Progenitor cell of endocrine pancreas (in vitro differentiated cells): ENCODE data around the gene MICOS13. TPM values are rescaled to one million over a fixed set of nuclear protein-coding genes. Genes with fewer than 3 reads are reported as not detected.
A peak's percentile ranks its signal among the peaks of the same experiment; 100 is the strongest.

Experiments used
- DNase-seq: peaks from one replicate; pipeline ENCODE4 v3.0.0; 2021; ENCODE audit warnings: low spot score; ENCODE audit not compliant: unreplicated experiment
- H3K27ac Mint-ChIP-seq: 2 replicates; pipeline ENCODE4 v1.8.0; 2021; ENCODE audit warnings: mild to moderate bottlenecking, moderate library complexity, mixed read lengths
- H3K27me3 Mint-ChIP-seq: 2 replicates; pipeline ENCODE4 v1.8.0; 2021; ENCODE audit warnings: mixed read lengths
- H3K36me3 Mint-ChIP-seq: 2 replicates; pipeline ENCODE4 v1.8.0; 2022; ENCODE audit warnings: mixed read lengths; ENCODE audit not compliant: insufficient read depth
- H3K4me1 Mint-ChIP-seq: 2 replicates; pipeline ENCODE4 v1.8.0; 2021; ENCODE audit warnings: low read depth, mixed read lengths
- H3K4me3 Mint-ChIP-seq: 2 replicates; pipeline ENCODE4 v1.8.0; 2021; ENCODE audit warnings: low read depth, mild to moderate bottlenecking, moderate library complexity, mixed read lengths
- H3K9me3 Mint-ChIP-seq: 2 replicates; pipeline ENCODE4 v1.8.0; 2021; ENCODE audit warnings: low read depth, mixed read lengths
- long read RNA-seq: library from polyadenylated mRNA; unstranded; transcript quantifications from one replicate; pipeline ENCODE4 v2.0.0, GENCODE V29; 2020
- total RNA-seq: library from RNA; stranded (reverse); gene quantifications from 2 replicates; pipeline ENCODE4 v1.2.1, GENCODE V29; 2021
- TF ChIP-seq, protein P1 (sequence below): fragments of 200-600 bp; sonication (generic); IDR thresholded peaks from one replicate; pipeline ENCODE4 v1.5.0; 2021; ENCODE audit warnings: antibody characterized with exemption, mild to moderate bottlenecking; ENCODE audit not compliant: unreplicated experiment

MICOS13 gene, protein sequence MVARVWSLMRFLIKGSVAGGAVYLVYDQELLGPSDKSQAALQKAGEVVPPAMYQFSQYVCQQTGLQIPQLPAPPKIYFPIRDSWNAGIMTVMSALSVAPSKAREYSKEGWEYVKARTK
- 28.1 and 29.7 TPM in 2 replicates for total RNA-seq
- long read RNA-seq, partial matches to known transcripts = 1 of 3 reads
- long read RNA-seq, other reads (novel, unspliced or antisense) = 0 of 3 reads

DNA sequence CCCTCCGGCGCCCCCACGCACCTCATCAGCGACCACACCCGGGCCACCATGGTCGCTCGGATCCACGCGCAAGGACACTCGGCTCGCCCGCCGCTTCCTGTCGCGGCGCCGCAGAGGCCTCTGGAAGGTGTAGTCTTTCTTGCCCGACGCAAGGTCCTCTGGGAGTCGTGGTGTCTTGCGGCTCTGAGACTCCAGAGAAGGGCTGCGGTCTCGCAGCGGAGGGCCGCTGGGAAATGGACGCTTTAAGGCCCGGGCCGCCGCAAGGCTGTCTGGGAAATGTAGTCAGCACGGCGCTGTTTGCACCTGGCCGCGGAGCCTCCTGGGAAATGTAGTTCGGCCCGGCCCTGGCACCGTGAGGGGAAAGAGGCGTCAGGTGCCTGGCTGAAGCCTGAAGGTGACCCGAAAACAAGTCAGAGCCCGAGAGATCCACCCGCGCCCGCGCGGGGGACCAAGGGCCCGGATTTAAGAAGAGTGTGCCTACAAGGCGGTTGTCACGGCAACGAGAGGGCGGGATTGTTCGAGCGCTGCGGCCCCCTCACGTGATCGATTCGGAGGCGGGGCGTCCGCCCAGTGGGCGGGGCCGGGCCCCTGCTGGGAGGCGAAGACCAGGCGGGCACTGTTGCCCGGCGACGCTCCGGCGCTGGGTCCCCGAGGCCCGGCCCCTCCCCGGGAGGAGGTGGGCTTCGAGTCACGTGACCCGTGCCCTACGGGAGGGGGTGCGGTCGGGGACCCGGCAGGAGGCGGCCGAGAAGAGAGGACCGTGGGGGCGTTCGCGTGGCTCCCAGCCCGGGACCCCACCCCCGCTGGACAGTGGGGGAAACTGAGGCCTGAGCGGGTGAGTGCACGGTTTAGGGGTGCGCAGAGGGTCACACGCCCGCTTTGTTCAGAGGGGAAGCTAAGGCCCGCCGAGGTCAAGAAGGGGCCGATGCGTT lies at the start of gene MICOS13, which contains the start of gene HSD11B1L:
MICOS13 (minus strand) TSS at position 80 of the 932 bp plus-strand sequence; CDS start at position 50, 30 bp downstream.
HSD11B1L (plus strand) TSS at position 591 of the 932 bp plus-strand sequence. CDS start 3,806 bp downstream, outside the sequence.
- H3K36me3 Mint-ChIP-seq = no peaks in the 10 kb centered on the region

DNA sequence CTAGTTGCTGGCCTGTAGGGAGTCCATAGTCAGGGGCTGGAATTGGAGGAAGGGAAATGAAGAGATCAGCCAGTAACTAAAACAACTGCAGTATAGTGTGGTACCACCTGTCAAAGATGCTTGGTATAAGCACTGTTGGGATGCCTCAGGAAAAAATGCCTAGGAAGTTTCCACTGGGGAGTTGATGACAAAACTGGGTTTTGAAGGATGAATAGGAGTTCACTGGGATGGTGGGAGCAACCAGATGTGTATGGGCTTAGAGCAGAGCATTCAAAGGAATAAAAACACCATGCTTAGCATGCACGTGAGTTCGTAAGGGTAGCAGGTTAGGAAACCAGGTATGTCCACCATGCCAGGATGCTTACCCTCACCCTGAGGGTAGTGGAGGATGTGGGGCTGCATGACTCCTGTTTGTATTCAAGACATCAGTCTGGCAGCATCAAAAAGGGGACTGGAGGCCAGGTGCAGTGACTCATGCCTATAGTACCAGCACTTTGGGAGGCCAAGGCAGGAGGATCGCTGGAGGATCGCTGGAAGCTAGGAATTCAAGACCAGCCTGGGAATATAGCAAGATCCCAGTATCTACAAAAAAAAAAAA lies 47.2 kb upstream of the MICOS13 start:
- TF ChIP-seq, protein P1, sequence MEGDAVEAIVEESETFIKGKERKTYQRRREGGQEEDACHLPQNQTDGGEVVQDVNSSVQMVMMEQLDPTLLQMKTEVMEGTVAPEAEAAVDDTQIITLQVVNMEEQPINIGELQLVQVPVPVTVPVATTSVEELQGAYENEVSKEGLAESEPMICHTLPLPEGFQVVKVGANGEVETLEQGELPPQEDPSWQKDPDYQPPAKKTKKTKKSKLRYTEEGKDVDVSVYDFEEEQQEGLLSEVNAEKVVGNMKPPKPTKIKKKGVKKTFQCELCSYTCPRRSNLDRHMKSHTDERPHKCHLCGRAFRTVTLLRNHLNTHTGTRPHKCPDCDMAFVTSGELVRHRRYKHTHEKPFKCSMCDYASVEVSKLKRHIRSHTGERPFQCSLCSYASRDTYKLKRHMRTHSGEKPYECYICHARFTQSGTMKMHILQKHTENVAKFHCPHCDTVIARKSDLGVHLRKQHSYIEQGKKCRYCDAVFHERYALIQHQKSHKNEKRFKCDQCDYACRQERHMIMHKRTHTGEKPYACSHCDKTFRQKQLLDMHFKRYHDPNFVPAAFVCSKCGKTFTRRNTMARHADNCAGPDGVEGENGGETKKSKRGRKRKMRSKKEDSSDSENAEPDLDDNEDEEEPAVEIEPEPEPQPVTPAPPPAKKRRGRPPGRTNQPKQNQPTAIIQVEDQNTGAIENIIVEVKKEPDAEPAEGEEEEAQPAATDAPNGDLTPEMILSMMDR = no peak
- no peak for DNase-seq
- Mint-ChIP-seq H3K9me3 (no peaks in the 10 kb centered on the region), H3K27ac (no peak overlapping the region), H3K36me3 (no peaks in the 10 kb centered on the region), H3K4me3 (no peak overlapping the region), H3K27me3 (peaks cover 9% of the 10 kb centered on the region), H3K4me1 (no peaks in the 10 kb centered on the region)

More for the DNA sequence above, at the start of gene MICOS13, which contains the start of gene HSD11B1L:
- peaks cover 22% of the 10 kb centered on the region for H3K4me1 Mint-ChIP-seq
- TF ChIP-seq, protein P1 = no peak
- no peaks in the 10 kb centered on the region for H3K9me3 Mint-ChIP-seq
- peak within 1 kb of the TSS; percentile 98 for H3K4me3 Mint-ChIP-seq
- H3K27ac Mint-ChIP-seq = peak within 1 kb of the TSS; percentile 97
- peak; percentile 95 for DNase-seq
- H3K27me3 Mint-ChIP-seq = no peaks in the 10 kb centered on the region

DNA sequence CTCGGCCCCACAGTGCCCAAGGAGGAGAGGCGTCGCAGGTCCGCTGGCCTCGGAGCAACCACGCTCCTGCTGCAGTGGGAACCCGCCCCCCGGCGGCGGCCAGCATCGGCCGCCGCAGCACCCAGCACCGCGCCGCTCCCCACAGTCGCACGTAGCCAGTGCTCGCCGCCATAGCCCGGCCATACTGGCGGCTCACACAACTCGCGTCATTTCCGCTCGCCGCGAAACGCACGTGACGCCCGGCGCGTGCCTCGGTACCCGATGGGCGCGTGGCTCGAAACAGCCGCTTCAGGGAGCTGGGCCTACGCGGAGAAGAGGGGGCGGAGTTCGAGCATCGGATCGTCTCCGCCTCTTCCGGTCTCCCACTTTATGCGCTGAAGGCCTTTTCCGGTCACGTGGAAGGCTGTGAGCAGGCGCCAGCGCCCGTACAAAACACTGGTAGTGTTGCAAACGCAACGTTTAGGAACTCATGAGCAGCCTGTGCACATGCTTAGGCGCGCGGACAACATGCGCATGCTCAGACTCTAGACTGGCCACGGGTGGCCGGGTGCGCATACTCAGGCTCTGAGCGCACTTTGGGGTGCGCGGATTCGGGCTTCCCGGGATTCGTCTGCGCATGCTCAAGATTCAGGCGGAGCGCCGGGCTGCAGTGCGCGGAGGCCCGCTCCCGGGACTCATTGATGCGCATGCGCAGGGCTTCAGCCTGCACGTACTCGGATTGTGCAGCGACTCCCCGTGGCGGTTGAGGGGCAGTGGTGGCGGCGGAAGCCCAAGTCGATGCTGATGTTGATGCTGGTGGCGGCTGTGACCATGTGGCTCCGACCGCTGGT lies 39.9 kb upstream of the MICOS13 start, which contains the start of the genes CATSPERD and LONP1:
CATSPERD (plus strand) TSS at position 677 of the 830 bp plus-strand sequence; CDS start at position 778, 101 bp downstream.
LONP1 (minus strand) TSS at position 186 of the 830 bp plus-strand sequence; CDS start at position 172, 14 bp downstream.
- H3K4me1 Mint-ChIP-seq = peaks cover 10% of the 10 kb centered on the region
- H3K9me3 Mint-ChIP-seq = no peaks in the 10 kb centered on the region
- peak within 1 kb of the TSS; percentile 98 for H3K27ac Mint-ChIP-seq
- peak; percentile 97 for DNase-seq
- H3K36me3 Mint-ChIP-seq = no peaks in the 10 kb centered on the region
- TF ChIP-seq, protein P1 = peak; percentile 87
- H3K27me3 Mint-ChIP-seq = peaks cover 5% of the 10 kb centered on the region
- H3K4me3 Mint-ChIP-seq = peak within 1 kb of the TSS; percentile 93

DNA sequence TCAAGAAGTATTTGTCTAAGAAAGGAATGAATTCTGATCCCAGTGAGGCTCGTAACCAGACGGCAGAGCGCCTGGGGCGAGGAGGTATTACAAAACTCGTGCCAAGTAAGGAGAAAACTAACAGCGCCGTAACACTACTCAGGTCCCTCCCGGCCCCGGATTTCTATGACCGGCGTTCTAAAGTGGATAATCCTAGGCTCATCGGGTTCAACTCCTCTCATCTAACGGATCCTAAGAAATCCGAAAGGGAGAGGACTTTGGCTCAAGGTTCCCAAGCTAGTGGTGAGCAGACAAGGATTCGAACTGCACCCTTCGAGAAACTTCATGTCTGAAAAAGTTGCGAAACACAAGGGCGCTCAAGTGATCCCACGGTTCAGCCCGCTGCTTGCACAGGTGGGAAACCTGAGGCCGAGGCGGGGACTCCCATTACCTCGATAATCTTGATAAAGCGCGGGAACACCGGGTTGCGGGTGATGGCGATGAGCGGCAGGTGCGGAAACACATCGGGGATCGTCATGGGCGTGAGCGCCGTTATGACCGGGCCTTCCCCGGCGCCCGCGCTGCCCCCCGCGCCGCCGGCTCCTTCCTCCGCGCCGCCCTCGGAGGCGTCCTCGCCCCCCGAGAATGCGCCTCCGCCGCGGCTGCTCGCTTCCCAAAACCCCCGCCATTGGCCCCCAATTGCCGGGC lies 39.1 kb upstream of the MICOS13 start:
- H3K9me3 Mint-ChIP-seq = no peaks in the 10 kb centered on the region
- peak overlapping the region; percentile 93 for H3K4me3 Mint-ChIP-seq
- DNase-seq = no peak
- peak overlapping the region; percentile 98 for H3K27ac Mint-ChIP-seq
- H3K4me1 Mint-ChIP-seq = peaks cover 10% of the 10 kb centered on the region
- no peaks in the 10 kb centered on the region for H3K27me3 Mint-ChIP-seq
- no peaks in the 10 kb centered on the region for H3K36me3 Mint-ChIP-seq
- TF ChIP-seq, protein P1 = no peak
